ENCODE measurements around the gene NUDT8.
"Not testable (repeated sequence)": the region's sequence is repeated elsewhere in the genome, so short reads cannot be mapped to it uniquely, and the experiment has no call there.

NUDT8 gene

DNA sequence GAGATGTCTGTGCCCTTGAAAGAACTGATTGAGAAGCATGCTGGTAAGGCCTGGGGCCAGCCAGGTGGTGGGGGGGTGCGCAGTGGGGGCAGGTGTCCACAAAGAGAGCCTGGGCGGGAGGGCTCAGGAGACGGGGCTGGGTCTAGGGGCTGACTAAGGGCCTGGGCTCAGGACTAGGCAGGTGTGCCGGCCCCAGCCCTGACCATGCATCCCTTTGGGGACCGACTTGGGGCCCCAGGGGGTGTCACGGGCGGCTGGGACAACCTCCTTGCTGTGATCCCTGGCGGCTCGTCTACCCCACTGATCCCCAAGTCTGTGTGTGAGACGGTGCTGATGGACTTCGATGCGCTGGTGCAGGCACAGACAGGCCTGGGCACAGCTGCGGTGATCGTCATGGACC lies 18.6 kb downstream of the NUDT8 start:
- DNase-seq = no peak

DNA sequence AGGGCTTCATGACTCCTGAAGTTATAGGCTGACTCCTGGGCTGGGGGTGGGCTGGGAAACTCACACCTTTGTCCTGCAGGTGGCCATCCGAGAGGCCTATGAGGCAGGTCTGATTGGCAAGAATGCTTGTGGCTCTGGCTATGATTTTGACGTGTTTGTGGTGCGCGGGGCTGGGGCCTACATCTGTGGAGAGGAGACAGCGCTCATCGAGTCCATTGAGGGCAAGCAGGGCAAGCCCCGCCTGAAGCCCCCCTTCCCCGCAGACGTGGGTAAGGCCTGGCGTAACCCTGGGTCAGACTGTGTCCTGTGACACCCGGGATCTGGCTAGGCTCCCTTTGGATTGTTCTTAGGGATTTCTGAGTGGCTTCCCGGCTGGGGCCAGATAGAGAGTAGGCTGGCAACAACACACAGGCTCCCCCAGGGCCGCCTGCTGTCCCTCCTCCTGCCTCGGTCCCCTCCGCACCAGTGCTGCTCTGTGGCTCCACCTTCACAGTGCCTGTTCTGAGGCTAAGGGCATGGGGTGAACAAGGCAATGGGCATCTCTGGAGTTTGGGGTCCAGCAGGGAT lies 19.4 kb downstream of the NUDT8 start:
- DNase-seq = no peak

- DNase-seq = no peak
Measured at GRCh38 chr11:67609316-67609715, 20.4 kb downstream of the NUDT8 start.

DNA sequence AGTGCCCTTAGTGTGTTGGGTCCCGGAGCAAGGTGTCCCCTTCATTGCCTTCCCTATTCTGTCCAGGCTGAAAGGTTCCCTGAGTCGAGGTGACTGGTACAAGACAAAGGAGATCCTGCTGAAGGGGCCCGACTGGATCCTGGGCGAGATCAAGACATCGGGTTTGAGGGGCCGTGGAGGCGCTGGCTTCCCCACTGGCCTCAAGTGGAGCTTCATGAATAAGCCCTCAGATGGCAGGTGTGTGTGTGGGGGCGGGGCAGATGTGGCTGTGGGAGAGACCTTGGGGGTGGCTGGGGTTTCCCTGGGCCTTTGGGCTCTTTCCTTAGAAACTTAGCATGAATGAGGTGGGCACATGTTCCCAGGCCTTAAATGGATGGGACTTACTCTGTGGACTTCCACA lies 21.3 kb downstream of the NUDT8 start:
- no peak for DNase-seq

DNA sequence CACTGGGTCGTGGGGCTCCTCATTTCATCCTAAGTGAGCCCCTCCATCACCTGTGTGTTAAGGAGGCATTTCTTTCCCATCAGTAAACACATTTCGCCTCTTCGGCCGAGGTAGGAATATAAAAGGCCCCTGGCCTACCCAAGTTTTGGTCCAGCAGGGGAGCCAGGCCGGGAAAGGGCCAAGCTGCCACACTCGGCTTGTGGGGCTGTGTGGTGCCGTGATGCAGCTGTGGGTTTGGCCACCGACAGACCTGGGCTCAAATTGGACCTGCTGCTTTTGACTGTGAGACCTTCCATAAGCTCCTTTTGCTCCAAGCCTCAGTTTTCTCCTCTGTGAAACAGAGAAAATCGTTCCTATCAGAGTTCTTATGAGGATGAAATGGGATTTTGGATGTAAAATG lies 22.2 kb downstream of the NUDT8 start:
- DNase-seq = no peak

DNA sequence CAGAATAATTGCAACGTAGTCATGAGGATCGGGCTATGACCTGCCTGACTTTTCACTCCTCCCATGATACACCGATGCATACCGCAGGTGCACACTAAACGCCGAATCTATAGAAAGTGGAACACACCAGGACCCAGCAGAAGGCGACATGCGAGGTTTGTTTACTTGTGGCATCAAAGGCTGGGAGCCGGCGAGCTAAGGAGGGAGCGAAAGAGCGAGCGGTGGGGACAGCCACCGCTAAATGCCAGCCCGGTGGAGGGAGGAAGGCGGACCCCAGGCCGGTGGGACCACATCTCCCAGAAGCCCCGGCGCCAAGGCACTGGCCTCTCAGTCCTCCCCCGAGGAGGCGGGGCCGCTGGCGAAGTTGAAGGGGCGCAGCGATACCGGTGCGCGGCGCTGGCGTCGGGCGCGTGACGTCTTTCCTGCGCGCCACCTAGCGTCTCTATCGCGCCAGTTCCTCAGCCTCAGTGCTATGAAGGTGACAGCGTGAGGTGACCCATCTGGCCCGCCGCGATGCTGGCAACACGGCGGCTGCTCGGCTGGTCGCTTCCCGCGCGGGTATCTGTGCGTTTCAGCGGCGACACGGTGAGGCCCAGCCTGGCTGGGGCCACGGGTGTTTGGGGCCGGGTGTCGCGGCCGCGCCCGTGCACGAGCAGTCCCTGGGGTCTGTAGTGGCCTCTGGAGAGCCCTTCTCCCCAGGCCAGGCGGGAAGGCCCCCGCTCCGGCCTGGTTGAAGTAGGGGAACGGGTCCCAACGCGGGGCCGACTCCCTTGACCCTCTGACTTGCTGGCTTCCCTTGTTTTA lies 23.0 kb downstream of the NUDT8 start, which contains the start of gene NDUFV1:
NDUFV1 (plus strand) TSS at position 445 of the 804 bp plus-strand sequence; CDS start at position 514, 69 bp downstream.
- peak; percentile 76 for DNase-seq

DNA sequence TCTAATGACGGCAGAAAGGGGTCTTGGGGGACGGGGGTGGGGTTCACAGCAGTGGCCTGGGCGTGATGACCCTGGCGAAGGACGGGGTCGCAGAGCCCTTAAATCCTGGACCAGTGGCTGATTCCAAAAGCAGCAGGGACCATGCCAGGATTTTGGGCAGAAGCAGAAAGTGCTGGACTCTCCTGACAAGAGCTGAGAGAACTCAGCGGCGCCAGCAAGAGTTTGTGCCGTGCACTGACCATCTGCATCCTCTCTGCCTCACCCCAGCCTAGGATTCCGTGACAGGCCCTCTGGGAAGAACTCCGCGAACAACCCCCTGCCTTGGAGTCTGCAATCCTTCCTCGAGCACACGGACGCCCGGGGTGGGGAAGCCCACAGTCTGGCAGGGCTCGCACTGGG lies 23.6 kb downstream of the NUDT8 start:
- no peak for DNase-seq

GRCh38 chr11:67605231-67606011 lies 24.3 kb downstream of the NUDT8 start:
- DNase-seq = no peak

- no peak for DNase-seq
Measured at GRCh38 chr11:67604815-67605214, 24.9 kb downstream of the NUDT8 start.

DNA sequence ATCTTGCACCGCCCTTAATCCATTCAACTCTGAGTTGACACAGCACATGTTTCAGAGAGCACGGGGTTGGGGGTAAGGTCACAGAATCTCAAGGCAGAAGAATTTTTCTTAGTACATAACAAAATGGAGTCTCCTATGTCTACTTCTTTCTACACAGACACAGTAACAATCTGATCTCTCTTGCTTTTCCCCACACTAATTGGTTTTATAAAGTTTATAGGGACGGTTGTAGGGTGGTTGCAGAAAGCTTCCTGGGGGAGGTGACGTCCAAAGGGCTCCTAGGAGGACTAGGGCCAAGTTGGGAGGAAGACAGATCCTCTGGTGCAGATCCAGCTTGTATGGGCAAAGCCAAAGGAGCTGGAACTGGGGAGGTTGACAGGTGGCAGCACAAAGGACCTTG lies 25.6 kb downstream of the NUDT8 start:
- not testable (repeated sequence) for DNase-seq

GRCh38 chr11:67601098-67601497 lies 28.6 kb downstream of the NUDT8 start:
- no peak for DNase-seq

GRCh38 chr11:67600324-67601029 lies 29.3 kb downstream of the NUDT8 start:
- DNase-seq = no peak

GRCh38 chr11:67599149-67599548 lies 30.6 kb downstream of the NUDT8 start:
- no peak for DNase-seq

- DNase-seq = not testable (repeated sequence)
Measured at GRCh38 chr11:67597963-67598362, 31.8 kb downstream of the NUDT8 start.

GRCh38 chr11:67597458-67597857 lies 32.3 kb downstream of the NUDT8 start:
- DNase-seq = not testable (repeated sequence)

DNA sequence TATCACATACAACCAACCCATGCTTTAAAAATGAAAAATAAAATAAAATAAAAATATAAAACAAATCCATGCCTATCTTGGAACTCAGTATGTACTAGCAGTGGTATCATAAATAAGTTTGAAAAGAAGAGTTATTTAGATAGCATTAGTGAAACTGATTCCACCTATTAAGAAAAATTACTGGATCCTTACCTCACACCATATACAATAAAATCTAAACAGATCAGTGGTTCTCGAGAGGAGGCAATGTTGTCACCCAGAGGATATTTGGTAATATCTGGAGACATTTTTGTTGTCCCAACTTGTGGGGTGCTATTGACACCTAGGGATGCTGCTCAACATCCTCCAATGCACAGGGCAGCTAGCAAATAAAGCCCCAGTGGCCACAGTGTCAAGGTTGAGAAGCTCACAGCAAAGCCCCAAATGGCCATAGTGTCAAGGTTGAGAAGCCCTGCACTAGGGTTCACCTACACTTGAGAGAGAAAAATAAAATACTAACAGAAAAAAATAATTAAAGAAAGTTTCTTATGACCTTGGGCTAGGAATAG lies 32.9 kb downstream of the NUDT8 start:
- no peak for DNase-seq

DNA sequence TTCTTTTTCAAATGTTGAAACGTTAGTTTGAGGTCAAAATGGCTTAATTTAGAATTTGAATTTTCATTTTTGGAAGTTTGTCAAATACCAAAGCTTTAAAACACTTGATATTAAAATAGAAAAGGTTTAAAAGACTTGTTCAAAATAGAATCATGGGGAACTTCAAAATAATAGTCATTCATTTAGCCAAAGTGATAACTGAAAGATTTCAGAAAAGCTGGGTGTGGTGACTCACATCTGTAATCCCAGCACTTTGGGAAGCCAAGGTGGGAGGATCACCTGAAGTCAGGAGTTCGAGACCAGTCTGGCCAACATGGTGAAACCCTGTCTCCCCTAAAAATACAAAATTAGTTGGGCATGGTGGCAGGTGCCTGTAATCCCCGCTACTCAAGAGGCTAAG lies 35.3 kb downstream of the NUDT8 start:
- no peak for DNase-seq

DNA sequence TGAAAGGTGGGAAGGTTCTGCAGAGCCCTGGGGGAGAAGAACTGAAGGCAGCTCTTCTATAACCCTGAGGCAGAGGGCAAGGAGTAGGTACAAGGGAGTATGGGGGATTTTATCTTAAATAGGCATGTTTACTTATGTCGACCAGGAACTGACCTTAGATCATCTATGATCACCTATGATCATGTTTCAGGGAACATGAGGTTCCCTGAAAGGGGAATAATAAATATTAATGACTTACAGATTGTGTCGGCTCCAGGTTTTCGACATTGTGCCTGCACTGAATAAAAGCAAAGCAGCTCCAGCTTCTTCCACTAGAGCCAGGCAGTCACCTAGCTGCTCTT lies 36.2 kb downstream of the NUDT8 start:
- no peak for DNase-seq

DNA sequence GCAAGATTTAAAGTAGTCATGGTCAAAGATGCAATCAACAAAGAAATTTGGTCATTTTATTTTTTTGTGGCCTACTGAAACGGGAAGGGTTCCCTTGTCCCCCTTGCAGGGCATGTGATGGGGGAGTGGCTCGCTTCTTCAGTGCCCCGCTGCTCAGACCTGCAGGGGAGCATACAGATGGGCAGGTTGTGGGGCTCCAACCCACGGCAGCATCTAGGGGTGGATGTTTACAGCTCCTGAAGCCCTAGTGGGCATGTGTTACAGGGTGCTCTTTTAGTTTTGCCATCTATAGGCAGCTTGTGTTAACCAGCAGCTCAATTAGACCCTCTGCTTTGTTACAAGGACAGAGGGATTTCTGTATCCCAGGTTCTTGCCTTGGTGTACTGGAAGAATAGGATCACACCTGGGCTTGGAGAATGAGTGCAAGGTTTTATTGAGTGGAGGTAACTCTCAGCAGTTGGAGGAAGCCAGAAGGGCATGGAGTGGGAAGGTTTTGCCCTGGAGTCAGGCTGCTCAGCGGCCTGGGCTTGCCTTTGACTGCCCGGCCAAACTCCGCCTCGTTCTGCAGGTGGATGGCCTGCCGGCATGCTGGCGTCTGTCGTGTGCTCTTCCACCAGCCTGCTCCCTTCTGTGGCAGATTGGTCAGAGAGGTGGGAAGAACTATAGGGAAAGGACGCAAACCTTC lies 36.7 kb downstream of the NUDT8 start:
- DNase-seq = no peak

DNA sequence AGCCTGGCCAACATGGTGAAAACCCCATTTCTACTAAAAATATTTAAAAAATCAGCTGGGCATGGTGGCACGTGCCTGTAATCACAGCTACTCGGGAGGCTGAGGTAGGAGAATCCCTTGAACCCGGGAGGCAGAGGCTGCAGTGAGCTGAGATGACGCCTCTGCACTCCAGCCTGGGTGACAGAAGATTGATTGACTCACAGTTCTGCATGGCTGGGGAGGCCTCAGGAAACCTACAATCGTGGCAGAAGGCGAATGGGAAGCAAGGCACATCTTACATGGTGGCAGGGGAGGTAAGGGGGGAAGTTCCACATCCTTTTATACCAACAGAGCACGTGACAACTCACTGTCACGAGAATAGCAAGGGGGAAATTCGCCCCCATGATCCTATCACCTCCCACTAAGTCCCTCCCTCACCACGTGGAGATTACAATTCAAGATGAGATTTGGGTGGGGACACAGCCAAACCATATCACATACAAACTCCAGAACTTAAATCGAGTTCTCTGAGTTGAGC lies 40.8 kb downstream of the NUDT8 start:
- DNase-seq = not testable (repeated sequence)

GRCh38 chr11:67588136-67588503 lies 41.6 kb downstream of the NUDT8 start:
- DNase-seq = no peak

- DNase-seq = no peak
Measured at GRCh38 chr11:67586568-67587250, 43.0 kb downstream of the NUDT8 start.

All from amniotic stem cell (primary cell).